Spleen (tissue), 11 donors: Measurements from ENCODE around the gene SGTA. TPM values are rescaled to one million over a fixed set of nuclear protein-coding genes. Genes with fewer than 3 reads are reported as not detected.

ENCODE experiments used
- DNase-seq: peaks from one replicate; pipeline ENCODE4 v3.0.0-alpha.2; 2020
- H3K27ac ChIP-seq, 8 donors: fragments of 200-600 bp; sonication (generic) in 7 of 8; 1 replicate in 4 of 8; 2 replicates in 4 of 8; pipeline versions ENCODE4 v1.5.0 to v1.8.0; 2016 to 2021; ENCODE audit warnings: inconsistent platforms in 4 of 8, mild to moderate bottlenecking in 4 of 8, moderate library complexity in 1 of 8
- H3K27me3 ChIP-seq, 7 donors: fragments of 200-600 bp; sonication (generic) in 6 of 7; replicated peaks in 1 of 7; 1 replicate in 4 of 7; 2 replicates in 3 of 7; pipeline versions ENCODE4 v1.5.0 to v1.8.0; 2016 to 2021; ENCODE audit warnings: inconsistent platforms in 3 of 7, mild to moderate bottlenecking in 1 of 7
- H3K36me3 ChIP-seq, 6 donors: fragments of 200-600 bp; sonication (generic) in 5 of 6; 1 replicate in 4 of 6; 2 replicates in 2 of 6; pipeline versions ENCODE4 v1.5.0 to v1.8.0; 2016 to 2021; ENCODE audit warnings: inconsistent platforms in 2 of 6
- H3K4me1 ChIP-seq, 6 donors: fragments of 200-600 bp; sonication (generic) in 5 of 6; 1 replicate in 3 of 6; 2 replicates in 3 of 6; pipeline versions ENCODE4 v1.5.0 to v1.8.0; 2016 to 2021; ENCODE audit warnings: inconsistent platforms in 3 of 6
- H3K4me3 ChIP-seq, 8 donors: fragments of 200-600 bp; sonication (generic) in 7 of 8; 1 replicate in 4 of 8; 2 replicates in 4 of 8; pipeline versions ENCODE4 v1.5.0 to v1.8.0; 2016 to 2021; ENCODE audit warnings: inconsistent platforms in 4 of 8, mild to moderate bottlenecking in 4 of 8, moderate library complexity in 2 of 8
- H3K9me3 ChIP-seq, 8 donors: fragments of 200-600 bp; sonication (generic) in 7 of 8; 1 replicate in 4 of 8; 2 replicates in 4 of 8; pipeline versions ENCODE4 v1.5.0 to v1.8.0; 2016 to 2021; ENCODE audit warnings: inconsistent platforms in 4 of 8
- POLR2A ChIP-seq, 3 donors: fragments of 450-650 bp; IDR thresholded peaks; one replicate each; pipeline ENCODE4 v1.5.1; 2017; ENCODE audit warnings: antibody characterized with exemption in 3 of 3, mild to moderate bottlenecking in 1 of 3
- POLR2AphosphoS5 ChIP-seq, 3 donors: sonication (generic); formaldehyde crosslinking; IDR thresholded peaks; one replicate each; pipeline ENCODE4 v1.5.1; 2017; ENCODE audit warnings: antibody characterized with exemption in 3 of 3
- WGBS, 5 donors: extraction: QIAGEN DNeasy Blood & Tissue Kit in 3 of 5; methylation state at CpG; one replicate each; pipeline versions ENCODE4 v1.1.5 to v1.1.7; 2013 to 2018; 5-methylcytosine and 5-hydroxymethylcytosine counted together
- intact Hi-C: fragments of 100-400 bp; cut with DNase I; formaldehyde crosslinking; loops from one replicate; pipeline ENCODE4 v1.15.0; 2023; ENCODE audit warnings: low total_unique reads
- polyA plus RNA-seq, 3 donors: library from polyadenylated mRNA; stranded (reverse); fragments of 200-250 nt; gene quantifications; one replicate each; pipeline ENCODE4 v1.2.1, GENCODE V29; 2013
- total RNA-seq, 7 donors: library from RNA; depleted of rRNA in 3 of 7; stranded (reverse); fragments of >200 nt in 3 of 7; fragmentation: NEBNext Ultra II Directional in 4 of 7; extraction: Animal tissue kit (Norgen Biotek cat#: 25700) in 4 of 7; gene quantifications; one replicate each; pipeline versions ENCODE4 v1.1.0 to v1.2.1, GENCODE V29; 2016 to 2021
- TF ChIP-seq, protein P1 (sequence below), 11 experiments: fragments of 200-600 bp in 7 of 11; fragments of 450-650 bp in 4 of 11; sonication (generic) in 4 of 11; IDR thresholded peaks in 8 of 11; conservative IDR thresholded peaks in 3 of 11; 1 replicate in 7 of 11; 2 replicates in 4 of 11; pipeline versions ENCODE4 v1.4.0 to v1.8.0; 2016 to 2021; ENCODE audit warnings: antibody characterized with exemption in 11 of 11, inconsistent platforms in 4 of 11, mild to moderate bottlenecking in 1 of 11
- donor health status: healthy with polysubstance abuse.
- donor health status: DM: no; HTN: no; CAD: no; lungs with moderate emphysema.
- donor health status: DM: no; HTN: no; CAD: no.
- donor health status: Bipolar disorder and iron deficiency.
- donor health status: healthy.
- donor health status: DM: no; HTN: no; CAD: no.
- donor health status: DM: yes; HTN: yes; CAD: no.

Gene SGTA
- total and polyA plus RNA-seq, 10 donors = 36.5 to 63.0 (median 45.2) TPM

DNA sequence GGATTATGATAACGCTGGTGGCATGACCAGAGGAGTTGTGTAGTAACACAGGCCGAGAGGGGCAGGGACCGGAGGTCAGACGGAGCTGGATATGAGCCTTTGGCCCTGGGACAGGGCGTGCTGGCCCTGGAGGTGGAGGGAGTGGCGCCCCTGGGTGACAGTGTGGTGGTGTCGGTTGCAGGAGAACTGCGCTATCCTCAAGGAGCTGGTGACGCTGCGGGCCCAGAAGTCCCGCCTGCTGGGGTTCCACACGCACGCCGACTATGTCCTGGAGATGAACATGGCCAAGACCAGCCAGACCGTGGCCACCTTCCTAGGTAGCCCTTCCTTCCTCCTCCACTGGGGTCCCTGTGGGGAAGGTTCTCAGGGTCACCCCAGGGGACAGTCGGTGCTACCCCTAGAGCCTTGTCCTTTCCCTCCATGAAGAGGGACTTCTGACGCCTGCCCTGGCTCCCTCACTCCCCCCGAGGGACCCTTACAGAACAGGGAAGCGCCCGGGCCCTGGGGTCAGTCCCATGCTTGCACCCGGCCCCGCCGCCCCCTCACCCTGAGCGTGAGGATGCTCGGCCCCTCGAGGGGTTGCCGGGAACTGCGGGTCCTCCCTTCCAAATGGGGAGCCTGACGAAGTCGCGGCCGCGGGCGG, 23.8 kb upstream of the SGTA start:
- Histone ChIP-seq H3K27ac (no peak overlapping the region), H3K9me3 (no peaks in the 10 kb centered on the region), H3K4me3 (no peak overlapping the region), H3K36me3 (peaks cover 0 to 98% (median 64%) of the 10 kb centered on the region in 6 donors), H3K27me3 (no peaks in the 10 kb centered on the region), H3K4me1 (no peaks in the 10 kb centered on the region)
- WGBS, 5 donors = 93 to 100% (median 97%) methylated on average over 25 to 34 of the region's 34 CpGs
- TF ChIP-seq POLR2AphosphoS5 (IDR thresholded peaks at IDR 0.05) = no peak
- no peak for TF ChIP-seq POLR2A (IDR thresholded peaks at IDR 0.05)
- intact Hi-C loops = no loop called here
- no peak for DNase-seq

DNA sequence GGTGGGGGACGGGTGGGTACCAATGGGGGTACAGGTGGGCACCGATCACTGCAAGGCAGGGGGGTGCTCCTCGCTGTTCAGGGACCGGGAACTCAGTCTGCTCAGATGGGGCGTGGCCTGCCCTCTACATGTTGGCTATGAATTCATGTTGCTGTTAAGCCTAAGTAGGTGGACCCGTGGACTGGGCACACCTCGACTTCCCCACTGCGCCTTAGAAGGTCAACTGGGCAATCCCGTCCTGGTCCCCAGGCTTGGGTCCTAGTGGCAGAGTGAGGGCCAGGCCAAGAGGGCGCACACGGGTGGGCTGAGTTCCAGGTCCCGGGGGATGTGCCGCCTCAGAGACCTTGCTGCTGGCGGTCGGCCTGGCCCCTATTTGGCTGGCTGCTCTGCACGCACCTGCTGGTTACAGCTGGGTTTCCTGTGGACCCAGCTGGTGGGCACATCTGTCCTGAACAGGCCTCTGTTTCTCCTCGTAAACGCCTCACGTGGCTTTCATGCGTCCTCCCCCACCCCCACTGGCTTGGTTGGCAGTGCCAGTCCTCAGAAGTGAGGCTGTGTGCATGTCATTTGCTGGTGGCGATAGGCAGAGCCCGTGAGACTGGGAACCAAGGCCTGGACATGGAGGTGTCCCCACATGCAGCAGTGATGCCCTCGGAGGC, 23.0 kb upstream of the SGTA start:
- Histone ChIP-seq H3K36me3 (peaks cover 0 to 98% (median 65%) of the 10 kb centered on the region in 6 donors), H3K27ac (no peak overlapping the region), H3K4me3 (no peak overlapping the region), H3K9me3 (no peaks in the 10 kb centered on the region), H3K4me1 (no peaks in the 10 kb centered on the region), H3K27me3 (no peaks in the 10 kb centered on the region)
- 86 to 98% (median 92%) methylated on average over 19 to 23 of the region's 23 CpGs for whole genome bisulfite sequencing, 5 donors
- no peak for TF ChIP-seq POLR2AphosphoS5 (IDR thresholded peaks at IDR 0.05)
- TF ChIP-seq POLR2A (IDR thresholded peaks at IDR 0.05) = no peak
- TF ChIP-seq, protein P1, sequence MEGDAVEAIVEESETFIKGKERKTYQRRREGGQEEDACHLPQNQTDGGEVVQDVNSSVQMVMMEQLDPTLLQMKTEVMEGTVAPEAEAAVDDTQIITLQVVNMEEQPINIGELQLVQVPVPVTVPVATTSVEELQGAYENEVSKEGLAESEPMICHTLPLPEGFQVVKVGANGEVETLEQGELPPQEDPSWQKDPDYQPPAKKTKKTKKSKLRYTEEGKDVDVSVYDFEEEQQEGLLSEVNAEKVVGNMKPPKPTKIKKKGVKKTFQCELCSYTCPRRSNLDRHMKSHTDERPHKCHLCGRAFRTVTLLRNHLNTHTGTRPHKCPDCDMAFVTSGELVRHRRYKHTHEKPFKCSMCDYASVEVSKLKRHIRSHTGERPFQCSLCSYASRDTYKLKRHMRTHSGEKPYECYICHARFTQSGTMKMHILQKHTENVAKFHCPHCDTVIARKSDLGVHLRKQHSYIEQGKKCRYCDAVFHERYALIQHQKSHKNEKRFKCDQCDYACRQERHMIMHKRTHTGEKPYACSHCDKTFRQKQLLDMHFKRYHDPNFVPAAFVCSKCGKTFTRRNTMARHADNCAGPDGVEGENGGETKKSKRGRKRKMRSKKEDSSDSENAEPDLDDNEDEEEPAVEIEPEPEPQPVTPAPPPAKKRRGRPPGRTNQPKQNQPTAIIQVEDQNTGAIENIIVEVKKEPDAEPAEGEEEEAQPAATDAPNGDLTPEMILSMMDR (IDR thresholded peaks at IDR 0.05 in 8 of 11, conservative IDR thresholded peaks at IDR 0.05 in 3 of 11) = no peak
- intact Hi-C loops = no loop called here
- DNase-seq = no peak

- Histone ChIP-seq H3K4me3 (no peak overlapping the region), H3K9me3 (no peaks in the 10 kb centered on the region), H3K27me3 (no peaks in the 10 kb centered on the region), H3K27ac (no peak overlapping the region), H3K4me1 (no peaks in the 10 kb centered on the region), H3K36me3 (peaks cover 0 to 98% (median 65%) of the 10 kb centered on the region in 6 donors)
- 97 to 99% (median 98%) methylated on average over 20 to 28 of the region's 28 CpGs for WGBS, 5 donors
- DNase-seq = no peak
- TF ChIP-seq POLR2A (IDR thresholded peaks at IDR 0.05) (no peak), POLR2AphosphoS5 (IDR thresholded peaks at IDR 0.05) (no peak)
- TF ChIP-seq, protein P1 (IDR thresholded peaks at IDR 0.05 in 8 of 11, conservative IDR thresholded peaks at IDR 0.05 in 3 of 11) = no peak
- intact Hi-C loops = no loop called here
These were observed 22.3 kb upstream of the SGTA start for GRCh38 chr19:2805261-2805900.

DNA sequence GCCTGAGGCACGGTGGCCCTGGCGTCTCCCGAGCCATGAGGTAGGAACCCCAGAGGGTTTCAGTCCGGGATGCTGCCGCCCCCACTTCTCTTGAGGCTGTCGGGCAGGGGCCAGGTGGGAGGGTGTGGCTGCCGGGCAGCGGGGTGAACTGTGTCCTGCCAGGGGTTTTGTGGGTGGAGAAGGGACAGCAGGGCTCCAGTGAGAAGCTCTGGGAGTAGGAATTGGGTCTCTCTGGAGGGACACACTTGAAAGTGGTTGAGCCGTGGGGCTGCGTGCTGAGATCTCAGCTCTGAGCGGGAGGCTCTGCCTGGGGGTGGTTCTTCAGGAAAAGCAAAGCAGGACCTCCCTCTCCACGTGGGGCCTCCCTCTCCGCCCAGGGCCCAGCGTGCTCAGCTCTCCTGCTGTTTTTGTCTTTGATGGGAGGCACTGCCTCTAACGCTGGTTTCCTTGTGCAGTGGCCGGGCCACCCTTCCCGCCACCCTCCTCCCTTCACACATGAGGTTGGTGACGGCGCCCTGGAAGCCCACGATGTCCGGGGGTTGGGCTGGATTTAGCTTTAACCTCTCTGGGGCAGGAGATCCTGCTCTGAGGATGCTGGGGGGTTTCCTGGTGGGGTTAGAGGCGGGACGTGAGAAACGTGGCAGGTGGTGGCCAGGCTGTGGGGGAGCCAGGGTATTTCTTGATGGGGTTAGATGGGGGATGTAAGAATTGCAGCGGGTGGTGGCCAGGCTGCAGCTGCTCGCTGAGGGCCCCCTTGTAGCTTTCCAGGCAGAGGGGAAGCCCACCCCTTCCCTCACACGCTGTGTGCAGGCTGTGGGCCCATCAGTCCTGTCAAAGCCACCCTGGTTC, 21.3 kb upstream of the SGTA start:
- WGBS, 5 donors = 87 to 89% (median 87%) methylated on average over 16 to 27 of the region's 27 CpGs
- peaks cover 0 to 98% (median 64%) of the 10 kb centered on the region in 6 donors for H3K36me3 ChIP-seq
- no peaks in the 10 kb centered on the region for H3K9me3 ChIP-seq

More for the DNA sequence above, 21.3 kb upstream of the SGTA start:
- Histone ChIP-seq H3K4me3 (no peak overlapping the region), H3K27ac (no peak overlapping the region), H3K27me3 (no peaks in the 10 kb centered on the region), H3K4me1 (no peaks in the 10 kb centered on the region)
- intact Hi-C loops = no loop called here
- TF ChIP-seq POLR2A (IDR thresholded peaks at IDR 0.05) (no peak), POLR2AphosphoS5 (IDR thresholded peaks at IDR 0.05) (no peak)
- TF ChIP-seq, protein P1 (IDR thresholded peaks at IDR 0.05 in 8 of 11, conservative IDR thresholded peaks at IDR 0.05 in 3 of 11) = no peak
- no peak for DNase-seq
